OCI-M2 (cell line): ENCODE results near the gene GALNT7.

Source experiments
- DNase-seq: peaks from one replicate; lab custom pipeline; 2025; ENCODE audit not compliant: unreplicated experiment; lab: John Stamatoyannopoulos, UW

The GALNT7 gene

DNA sequence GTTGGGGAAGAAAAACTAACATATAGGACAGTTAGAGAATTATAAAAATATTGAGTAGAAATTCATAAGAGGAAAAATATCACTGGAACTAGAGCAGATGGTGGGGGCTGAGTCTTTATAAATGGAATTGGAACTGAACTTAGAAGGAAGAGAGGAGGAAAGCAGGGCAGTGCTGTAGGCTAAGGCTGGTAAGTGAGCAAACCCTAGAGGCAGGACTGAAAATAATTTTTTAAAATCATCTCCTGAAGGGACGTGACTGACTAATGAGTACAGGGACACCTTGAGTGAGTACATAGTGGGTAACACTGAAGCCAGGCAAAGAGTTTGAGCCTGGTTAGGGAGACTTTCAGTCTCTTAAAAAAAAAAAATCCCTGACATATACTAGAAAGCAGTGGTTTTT is 63.3 kb downstream of the GALNT7 start:
- DNase-seq = no peak

DNA sequence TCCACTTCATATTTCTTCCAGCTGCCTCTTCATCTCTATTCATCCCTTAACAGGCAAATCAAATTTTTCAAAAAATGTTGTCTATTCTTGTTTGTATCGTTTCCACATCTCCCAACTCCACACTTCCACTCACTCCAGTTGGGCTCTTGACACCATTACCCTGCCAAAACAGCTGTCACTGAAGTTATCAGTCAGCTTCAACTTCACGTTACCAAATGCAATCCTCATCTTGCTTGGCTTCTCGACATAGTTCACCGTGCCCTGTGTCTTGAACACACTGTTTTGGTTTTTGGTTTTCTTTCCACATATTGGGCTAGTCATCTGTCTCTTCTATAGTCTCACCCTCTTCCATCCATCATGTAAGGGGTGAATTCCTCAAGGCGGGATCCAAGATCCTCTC is 65.2 kb downstream of the GALNT7 start:
- DNase-seq = no peak

DNA sequence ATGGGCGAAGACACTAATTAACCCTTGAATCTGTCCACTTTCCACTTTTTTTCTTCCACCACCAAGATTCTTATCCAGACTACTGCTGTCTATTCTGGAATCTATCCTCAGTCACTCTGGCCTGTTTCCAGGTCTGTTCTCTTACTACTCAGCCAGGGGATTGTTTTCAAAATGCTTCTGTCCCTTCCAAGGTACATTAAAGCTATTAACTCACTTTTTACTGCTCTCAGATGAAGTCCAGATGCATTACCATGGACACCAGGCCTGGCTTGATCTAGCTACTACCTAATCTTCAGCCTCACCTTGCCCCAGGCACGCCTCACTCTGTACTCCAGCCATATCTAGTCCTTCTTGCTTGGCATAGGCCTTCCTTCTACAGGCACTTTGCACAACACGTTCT is 66.4 kb downstream of the GALNT7 start:
- no peak for DNase-seq

DNA sequence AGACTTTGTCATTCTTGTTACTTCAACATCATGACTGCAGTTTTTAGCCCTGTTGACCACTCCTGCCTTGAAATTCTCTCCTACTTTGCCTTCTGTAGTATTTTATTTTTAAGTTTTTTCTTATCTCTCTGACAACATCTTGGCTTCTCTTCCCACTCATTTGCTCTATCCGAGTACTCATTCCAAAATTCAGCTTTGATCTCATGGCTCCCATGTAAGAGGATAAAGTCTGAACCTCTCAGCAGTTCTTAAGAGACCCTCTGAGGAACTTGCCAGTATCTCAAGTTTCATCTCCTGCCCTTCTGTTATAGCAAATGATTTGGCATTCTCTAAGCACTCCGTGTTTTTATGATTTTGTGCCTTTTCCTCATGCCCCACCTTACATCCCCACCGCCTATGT is 67.7 kb downstream of the GALNT7 start:
- DNase-seq = no peak

DNA sequence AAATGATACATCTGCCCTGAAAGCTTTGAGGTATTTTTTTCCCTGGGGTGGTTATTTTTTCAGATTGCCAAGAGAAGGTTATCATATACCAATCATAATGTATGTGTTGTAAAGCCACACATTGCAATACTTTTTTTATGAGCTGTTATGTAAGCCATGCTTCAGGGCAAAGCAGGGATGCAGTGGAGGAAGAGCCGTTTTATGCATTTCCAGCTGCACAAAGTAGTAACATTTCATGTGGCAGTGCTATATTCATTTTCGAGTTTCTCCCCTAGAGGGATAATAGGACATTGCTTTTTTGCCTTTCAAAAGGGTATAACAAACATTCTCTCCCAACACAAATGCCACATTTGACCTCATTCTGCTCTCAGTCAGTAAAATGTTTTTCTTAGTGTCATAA is 68.5 kb downstream of the GALNT7 start:
- DNase-seq = no peak

DNA sequence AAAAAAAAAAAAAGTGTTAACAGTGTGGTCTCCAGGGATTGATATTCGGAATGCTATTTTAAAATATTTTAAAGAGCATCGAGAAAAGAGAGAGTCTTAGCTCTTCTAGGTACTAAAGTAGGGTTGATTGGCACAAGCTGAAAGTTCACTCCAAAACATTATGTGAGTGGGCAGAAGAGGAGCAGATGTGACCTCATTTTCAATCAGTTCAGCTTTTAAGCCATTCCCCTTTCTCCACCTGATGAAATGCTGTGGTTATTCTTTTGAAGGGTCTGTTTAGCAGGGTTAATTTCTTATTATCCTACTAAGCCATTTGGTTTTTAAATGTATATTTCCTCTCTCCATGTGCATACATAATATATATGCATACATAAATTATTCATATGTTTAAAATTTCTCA is 69.2 kb downstream of the GALNT7 start:
- no peak for DNase-seq

DNA sequence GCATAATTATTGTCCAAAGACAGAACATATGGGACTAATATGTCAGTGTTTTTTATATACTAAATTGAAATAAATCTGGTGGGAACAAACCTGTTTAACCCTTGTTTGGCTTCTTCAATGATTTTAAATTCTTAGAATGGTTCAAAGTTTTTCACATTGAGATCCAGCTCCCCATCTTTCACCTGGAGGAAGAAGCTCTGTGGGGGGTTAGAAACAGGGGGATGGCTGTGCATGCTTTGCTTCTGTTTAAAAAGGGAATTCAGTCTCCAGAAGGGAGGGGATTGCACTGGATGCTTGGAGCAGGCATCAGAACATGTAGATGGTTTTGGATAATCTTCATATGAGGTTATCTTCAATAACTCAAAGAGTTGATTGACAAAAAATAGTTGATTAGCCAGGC is 72.1 kb downstream of the GALNT7 start:
- no peak for DNase-seq

DNA sequence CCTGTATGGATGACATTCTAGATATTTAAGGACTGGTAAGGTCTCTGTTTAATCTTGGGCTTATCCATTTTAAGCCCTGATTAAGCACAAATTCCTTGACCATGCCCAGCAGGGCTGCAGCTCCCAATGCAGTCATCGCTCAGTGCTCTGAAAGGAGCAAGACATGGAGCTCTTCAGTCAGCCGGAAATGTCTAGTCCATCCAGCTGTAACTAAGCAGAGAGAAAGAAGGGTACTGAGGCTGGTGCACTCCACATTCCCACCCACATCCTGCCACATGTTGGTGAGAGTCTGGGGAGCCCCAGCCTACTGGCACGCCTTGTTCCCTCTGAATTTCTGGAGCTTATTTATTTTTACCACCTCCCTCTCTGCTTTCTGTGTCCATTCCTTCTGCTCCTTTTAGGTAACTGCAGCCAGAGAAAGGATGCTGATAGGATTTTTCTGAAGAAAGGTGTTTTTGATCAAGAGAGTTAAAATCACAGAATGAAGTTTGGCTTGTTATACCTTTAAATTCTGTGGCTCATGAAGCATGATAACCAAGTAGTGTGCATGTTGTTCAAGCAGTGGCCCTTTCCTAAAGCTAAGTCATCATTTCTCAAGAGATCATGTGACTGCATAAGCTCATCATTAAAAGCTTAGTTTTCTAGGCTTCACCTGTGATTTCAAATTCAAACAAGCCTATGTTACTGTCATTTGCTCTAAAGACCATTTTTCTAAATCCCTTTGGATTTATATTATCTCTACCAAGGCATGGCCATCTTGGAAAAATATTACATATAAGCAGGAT is 74.0 kb downstream of the GALNT7 start:
- no peak for DNase-seq

DNA sequence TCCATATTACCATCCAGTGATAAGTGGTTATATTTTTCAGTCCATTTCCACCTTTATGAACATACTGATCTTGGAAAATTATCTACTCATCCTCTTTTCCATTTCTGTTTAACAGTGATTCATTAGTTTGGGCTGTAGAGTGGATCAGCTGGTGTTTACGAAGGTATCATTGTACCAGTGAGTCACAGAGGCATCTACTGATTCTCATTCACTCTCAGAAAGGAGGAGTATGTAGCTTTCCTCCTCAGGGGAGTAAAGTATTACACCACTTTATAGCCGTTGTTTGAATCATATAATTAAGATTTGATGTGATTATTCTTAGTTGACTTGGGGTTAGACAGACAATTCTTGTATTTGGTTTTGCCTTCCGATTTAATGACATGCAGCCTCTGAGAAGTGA is 74.7 kb downstream of the GALNT7 start:
- DNase-seq = no peak

DNA sequence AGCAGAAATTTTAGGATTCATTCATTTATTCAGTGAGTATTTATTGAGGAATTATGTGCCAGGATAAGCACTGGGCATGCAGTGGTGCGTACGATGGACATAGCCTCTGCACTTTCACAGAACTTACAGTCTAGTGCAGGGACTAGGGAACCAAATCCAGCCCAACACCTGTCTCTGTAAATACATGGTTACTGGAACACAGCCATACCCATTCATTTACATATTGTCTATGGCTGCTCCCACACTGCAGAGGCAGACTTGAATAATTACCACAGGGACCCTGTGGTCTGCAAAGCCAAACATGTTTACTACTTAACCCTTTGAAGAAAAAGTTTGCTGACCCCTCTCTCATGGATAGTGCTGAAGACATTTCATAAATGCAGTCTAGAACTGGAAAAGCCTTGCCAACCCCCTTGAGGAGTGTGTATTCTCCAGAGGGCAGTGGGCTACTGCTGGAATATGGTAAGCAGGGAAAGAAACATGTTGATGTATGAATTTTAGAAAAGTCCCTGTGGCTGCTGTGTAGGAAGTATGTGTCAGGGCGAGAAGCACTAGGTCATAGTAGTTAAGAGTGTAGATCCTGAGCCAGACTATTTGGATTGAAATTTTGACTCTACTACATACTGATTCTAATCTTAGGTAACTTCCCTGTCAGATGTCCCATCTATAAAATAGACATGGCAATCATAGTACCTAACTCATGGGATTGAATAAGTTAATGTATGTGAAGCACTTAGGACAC is 75.5 kb downstream of the GALNT7 start:
- DNase-seq = no peak

DNA sequence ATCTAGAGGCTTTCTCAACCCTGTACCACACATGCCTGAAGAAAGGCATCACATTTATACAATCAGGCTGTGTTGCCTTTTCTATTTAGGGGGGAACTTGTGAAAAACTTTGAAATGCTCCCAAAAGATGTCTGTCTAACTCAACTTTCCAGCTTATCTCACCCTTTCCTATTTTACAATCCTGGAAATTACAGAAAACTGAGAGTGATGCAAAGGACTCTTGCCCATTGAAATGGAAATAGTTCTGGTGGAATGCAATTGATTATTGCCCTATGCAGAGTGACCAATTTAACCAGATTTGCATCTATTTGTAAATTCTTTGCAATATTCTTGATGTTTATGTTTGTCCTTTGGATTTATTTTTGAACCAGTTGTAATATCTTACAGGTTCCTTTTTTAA is 77.3 kb downstream of the GALNT7 start:
- DNase-seq = no peak

DNA sequence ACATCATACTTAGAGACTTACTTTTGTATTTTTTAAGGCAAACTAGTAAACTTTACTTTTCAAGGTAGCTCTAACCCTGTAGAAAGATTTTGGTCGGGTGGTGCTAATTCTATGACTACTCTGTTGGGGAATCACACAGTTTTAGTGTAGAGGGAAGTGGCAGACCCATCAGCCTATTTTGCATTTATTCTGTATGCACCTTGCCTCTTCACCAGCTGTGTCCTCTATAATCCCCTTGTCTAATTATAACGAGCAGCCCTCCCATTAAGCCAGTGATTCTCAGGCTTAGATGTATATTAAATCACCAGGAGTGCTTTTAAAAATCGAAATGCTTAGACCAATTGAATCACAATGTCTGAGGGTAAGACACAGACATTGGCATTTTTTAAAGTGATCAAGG is 78.1 kb downstream of the GALNT7 start:
- DNase-seq = no peak

DNA sequence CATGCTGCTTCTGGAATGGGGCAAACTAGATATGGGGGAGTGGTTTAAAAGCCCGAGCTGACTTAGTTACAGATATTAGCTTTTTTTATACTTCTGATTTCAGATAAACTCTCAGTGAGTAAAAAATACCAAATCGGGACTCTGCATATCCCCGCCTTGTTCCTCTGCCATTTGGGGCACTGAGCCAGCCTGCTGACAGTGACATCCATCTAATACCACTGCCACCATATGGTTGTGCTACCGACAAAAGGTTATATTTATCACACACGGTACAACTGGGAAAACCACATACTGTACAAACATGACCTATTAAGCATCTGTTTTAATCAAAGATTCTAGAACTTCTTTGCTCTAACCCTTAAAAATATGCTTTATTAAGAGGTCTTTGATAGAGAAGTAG is 78.7 kb downstream of the GALNT7 start:
- no peak for DNase-seq

DNA sequence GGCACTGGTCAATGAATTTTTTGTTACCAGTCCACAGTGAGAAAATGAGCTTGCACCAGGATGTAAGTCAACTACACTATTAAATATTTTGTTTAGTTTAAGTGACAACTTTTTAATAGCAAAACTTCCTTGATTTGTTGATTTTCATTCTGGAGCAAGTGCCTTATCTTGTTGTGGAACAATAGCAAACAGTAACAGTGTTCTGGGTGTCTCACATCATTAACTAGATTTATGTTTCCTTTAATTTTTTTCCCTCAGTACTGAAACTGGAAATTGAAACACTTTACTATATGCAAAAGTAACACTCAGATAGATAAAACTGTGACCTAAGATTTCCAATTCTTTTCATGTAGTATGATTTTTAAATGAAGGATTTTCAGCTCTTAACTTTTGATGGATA is 80.1 kb downstream of the GALNT7 start:
- no peak for DNase-seq

DNA sequence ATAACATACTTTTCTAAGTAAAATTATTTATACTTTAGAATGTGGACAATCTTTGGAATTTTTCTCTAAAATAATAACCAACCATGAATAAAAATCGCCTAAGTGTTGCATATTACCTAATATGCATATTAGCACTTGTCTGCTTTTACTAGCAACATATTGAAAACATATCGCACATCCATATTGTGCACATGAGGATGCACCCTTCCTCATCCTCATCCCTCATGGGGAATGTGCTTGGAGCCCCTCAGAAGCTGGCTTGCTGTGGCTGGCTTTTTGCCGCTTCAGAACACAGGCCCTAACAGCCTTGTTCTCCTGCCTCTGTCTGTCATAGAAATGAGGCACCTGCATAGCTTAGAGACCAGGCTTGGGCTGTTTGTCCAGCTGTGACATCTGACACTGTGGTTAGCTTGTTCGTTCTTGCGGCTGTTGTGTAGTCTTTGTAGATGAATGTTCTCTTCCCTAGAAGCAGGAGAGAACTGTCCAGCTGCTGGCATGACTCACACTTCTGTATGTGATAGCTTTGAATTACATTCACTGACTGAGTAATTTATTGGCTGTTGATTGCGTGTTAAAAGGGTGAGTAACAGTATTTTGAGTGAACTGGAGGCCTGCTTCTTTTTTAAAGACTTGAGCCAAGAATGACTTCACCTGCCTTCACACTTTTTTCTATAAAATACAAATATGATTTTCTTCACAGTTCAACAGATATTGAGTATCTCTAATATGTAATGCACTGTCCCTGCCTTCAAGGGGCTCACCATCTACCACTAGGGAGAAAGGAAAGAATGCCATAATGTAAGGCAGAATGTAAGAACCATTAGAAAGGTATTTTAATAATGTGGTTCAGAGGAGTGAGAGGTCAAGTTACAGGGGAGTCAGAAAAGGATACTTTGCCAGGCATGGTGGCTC is 83.7 kb downstream of the GALNT7 start:
- no peak for DNase-seq

DNA sequence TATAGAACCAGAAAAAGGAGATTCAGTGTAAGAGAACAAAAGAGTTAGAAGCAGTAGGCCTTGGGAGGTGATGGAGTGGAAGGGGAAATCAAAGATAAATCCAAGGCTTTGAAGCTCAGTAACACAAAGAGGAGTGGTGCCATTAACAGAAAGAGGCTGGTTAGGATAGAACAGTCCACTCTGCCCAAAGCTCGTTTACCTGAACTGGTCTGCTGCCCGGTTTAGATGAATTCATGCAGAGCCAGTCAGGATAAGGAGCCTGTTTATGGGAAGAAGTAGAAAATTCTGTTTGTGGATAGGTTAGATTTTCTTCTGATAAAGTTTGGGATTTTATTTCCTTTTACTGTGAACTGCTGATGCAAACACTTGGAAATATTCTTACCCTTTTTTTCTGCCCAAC is 85.0 kb downstream of the GALNT7 start:
- DNase-seq = no peak

DNA sequence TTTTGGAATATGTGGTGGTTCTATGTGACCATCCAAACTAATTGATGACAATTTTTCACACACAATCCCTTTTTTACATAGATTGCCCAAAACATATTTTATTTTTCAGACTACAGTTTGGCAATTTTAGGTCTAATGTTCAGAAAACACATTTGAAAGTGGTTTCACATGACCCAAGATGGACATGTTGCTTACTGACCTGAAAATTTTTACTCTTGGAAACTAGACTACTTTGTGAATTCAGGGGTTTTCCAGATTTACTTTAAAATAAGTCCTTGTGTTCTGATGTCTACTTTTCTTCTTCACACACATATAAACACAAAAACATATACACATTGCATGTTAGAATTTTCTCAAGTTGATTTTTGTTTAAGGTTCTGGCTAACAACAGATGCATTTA is 86.0 kb downstream of the GALNT7 start:
- DNase-seq = no peak

DNA sequence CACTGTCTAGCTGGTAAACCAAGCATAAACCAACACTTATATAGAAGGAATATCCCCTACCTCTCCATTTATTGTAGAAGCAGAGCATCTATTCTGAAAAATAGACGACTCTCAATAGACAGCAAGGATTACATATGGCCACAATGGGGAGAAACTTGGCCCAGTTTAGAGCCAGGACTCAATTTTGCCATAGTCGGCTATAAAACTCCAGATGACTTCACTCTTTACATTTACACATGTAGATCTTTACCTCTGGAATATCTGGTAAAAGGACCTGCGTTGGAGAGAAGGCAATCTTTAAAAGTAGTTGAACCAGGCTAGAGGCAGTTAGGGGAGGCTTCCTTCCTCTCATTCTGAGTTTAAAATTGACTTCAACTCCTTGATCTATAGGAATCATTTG is 88.2 kb downstream of the GALNT7 start:
- DNase-seq = no peak

DNA sequence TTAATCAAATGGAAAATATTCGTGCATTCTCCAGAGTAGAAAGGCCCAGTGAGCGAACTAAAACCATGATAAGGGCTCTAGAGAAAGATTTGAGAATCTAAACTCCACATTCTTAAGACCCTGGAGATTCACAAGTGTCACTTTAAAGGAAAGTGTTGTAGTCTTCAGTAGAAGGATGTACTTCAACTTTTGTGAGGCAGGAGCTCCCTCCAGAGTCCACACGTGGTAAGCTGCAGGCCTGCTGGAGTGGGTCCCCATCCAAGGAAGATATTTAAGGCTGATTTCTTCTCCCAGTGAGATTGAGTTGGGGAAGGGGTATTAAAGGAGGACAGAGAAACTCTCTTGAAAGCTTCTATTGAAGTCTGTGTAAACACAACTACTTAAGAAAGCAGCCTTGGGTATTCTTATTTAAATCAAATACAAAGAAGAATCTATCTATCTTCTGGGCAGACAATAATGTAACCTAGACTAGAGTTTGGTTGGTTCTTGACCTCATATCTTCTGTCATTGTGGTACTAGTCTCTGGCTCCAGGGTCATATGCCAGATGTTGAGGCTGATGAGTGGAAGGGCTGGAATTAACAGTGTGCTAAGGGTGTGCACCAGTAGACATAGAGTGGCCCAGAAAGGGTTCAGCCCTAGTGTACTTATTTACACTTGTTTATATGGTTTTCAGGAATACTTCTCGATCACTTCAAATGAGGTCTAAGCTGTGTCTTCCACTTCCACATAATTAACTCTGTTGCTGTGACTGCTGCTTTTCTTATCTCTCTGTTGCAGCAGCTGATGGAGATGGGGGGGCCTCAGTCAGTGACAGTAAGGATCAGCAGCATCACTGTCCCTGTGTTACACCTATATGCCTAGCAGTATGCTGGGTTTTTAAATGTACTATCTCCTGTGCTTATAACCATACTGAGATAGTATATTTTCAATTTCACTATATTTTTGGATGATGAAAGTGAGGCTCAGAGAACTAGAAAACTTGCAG is 89.4 kb downstream of the GALNT7 start:
- DNase-seq = no peak

DNA sequence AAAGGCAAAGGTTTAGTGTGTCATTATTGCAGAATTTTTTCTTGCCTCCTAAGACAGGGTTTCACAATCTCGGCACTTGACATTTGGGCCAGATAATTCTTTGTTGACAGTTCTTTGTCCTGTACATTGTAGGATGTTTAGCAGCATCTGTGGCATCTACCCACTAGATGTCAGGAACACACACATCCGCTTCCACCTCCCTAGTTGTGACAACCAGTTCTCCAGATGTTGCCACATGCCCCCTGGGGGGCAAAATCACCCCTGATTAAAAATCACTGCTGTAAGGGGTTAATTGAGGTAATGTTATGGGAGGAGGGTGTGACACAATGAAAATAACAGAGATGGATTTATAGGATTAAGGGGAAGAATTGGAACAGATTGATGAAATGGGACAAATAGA is 90.3 kb downstream of the GALNT7 start:
- no peak for DNase-seq

DNA sequence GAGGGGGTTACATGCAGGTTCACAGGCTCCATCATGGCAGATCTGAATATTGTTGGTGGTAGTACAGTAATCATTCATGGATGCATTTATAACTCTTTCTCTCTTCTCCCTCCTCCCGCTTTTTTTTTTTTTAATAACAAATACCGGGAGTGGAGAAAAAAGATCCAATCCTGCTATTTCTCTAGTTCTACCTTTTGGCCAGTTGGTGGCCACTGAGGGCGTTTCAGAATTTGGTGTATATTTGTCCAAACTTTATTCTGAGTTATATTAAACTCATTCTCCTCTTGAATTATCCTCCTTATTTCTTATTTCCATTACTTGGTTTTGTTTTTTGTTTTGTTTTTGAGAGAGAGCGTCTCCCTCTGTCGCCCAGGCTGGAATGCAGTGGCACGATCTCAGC is 90.7 kb downstream of the GALNT7 start:
- DNase-seq = no peak
